HG03025 (cell line): ENCODE measurements around the gene CYSRT1.

Experiments
- ATAC-seq: cut with Tn5 transposase; IDR thresholded peaks from one replicate; pipeline ENCODE4 v1.9.1; 2021; ENCODE audit warnings: mild to moderate bottlenecking, moderate library complexity; ENCODE audit not compliant: unreplicated experiment, low FRiP score

CYSRT1 gene

DNA sequence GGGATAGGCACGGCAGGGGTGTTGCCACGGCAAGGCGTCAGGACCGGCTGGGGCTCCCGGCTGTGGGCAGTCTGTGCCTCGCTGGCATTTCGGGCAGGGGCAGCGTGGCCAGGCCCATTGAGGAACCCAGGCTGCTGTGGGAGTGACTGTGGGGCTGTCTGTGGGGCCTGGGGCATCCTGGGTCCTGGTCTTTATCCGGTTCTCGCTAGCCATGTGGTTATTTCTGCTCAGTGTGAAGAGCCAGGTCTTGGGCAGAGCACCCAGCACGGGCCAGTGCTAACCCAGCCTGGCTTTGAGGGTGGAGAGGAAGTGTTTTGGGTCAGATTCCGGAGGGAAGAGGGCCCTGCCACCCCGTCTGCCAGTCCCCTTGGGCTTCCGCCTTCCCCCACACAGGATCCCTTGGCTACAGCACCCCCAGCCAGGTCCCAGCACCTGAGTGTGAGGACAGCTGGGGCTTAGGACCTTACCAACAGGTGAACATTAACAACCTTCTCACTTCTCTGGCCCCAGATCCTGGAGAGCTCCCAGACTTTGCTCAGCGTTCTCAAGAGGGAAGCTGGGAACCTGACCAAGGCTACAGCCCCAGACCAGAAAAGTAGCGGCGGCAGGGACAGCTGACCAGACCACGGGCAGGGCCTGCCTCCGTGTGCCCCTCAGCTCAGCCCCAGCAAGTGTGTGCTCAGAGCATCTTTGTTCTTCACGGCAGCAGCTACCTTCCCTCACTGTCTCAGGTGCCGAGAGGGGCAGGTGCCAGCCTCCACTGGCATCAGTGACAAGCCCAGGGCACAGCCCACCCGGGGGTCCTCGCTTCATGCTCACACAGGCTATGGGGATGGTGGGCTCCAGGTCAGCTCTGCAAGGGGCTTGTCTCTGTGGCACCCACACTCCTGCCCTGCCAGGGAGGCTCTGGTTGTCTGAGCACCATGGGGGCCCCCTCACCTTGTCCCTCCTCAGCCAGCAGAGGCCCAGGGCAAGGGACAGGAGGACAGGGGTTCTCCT lies 35.4 kb upstream of the CYSRT1 start:
- ATAC-seq = no peak

DNA sequence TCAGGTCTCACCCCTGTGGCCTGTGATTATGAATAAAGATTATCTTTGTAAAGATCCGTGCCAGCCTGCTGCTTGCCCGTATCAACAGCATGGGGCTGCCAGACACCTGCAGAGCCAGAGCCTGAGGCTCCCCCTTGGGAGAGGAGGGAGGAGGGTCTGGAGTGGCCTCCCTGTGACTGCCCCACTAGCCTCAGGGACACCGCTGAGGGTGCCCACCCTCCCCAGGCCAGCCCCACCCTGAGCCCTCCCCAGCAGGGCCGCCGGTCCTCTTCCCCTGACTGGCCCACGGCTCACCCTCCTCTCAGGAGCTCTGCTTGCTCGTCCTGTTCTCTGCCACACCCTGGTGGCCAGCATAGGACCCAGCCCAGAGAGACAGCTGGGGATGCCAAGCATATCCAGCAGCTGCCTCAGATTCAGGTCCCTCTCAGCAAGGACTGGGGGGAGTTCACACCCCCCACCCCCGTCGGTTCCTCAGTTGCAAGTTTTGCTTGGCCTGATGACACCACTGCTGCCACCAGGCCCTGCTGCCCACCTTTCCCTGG lies 34.6 kb upstream of the CYSRT1 start:
- no peak for ATAC-seq

DNA sequence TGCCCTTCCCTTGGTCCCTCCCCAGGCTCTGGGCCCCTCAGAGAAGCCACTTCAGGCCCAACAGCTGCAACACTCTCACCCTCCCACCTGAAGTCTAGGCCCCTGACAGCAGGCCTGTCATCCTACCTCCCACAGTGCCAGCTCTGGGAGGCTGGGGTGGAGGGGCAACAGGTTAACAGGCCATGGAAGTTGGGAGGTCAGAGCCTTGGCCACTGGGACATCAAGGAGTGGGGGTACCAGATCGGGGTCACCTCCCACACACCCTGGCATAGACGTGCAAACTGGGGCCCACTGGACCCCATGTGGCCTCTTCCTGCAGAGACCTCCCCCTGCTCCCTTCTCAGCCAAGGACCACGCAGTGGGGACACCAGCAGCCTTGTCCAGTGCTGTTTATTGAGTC lies 33.7 kb upstream of the CYSRT1 start:
- ATAC-seq = no peak

DNA sequence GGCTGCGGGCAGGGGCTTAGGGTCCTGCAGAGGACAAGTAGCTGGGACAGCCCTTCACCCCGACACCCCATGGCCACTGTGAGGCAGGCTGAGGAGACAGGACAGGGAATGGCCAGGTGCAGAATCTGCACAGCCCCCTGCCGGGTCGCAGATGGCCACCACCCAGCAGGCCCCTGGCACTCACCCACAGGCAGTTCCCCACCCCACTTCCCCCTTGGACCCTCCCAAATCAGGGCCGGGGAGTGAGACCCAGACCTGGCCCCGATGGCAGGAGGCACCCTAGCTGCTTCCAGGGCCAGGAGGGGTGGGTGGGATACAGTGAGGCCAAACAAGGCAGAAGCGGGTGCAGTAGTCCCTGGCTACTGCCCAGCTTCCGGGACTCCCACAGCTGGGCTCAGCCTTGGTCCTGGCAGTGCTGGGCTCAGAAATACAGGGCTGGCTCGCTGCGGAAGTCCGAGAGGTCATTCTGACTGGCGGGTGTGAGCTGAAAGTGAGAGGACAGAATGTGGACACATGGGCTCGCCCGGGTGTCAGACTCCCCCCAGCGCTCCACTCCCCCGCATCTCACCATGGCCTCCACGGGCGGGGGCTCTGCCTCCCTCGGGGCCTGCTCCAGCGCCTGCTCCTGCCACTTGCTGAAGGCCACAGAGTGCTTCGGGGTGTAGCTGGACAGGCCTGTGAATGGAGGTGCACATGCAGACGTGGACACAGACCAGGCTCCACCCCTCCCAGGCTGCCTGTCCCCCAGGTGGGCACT lies 33.1 kb upstream of the CYSRT1 start:
- no peak for ATAC-seq

DNA sequence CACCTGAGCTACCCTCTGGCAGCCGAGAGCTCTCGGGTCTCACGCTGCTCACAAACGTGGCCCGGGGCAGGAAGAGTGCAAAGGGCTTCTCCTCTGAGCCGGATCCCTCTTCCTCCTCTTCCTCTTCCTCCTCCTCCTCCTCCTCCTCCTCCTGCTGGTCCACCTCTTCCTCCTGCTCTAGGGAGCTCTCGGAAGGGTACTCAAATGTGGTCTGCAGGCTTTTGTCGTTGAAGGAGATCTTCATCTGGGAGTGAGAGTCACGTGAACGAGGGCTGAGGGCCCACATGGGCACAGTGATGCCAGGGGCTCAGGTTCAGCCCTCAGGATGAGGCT lies 32.6 kb upstream of the CYSRT1 start:
- no peak for ATAC-seq

DNA sequence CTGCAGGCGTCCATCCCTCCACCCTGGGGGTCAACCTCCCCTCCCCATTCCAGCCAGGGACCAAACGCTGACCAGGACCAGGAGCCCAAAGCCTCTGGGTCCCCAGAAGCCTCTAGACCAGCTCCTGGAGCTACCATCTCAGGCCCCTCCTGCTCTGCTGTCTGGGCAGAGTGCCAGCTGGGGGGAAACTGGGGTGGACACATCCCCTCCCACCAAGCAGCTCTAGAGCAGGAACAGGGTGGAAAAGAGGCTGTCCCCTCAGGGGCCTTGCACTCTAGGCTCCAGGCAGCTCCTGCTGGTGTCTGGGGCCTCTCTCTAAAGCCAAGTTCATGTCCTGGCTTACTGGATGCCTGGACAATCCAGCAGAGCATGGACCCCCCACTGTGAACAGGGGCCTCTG lies 32.1 kb upstream of the CYSRT1 start:
- ATAC-seq = no peak

DNA sequence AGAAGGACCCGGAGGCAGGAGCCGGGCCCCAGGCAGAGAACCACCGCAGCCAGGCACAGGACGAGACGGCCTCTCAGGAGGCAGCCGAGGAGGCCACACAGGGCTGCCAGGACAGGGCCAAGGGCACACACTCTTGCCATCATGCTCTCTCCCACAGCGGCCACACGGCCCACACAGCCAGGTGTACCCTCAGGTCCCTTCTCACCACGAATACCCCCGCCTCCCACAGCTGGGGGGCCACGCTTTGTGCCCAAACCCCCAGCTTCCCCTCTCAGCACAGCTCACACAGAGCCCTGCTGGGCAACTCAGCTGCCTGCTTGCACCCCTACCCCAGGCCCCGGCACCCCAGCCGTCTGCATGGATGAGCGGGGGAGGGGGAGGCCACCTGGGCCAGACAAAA lies 31.2 kb upstream of the CYSRT1 start:
- no peak for ATAC-seq

DNA sequence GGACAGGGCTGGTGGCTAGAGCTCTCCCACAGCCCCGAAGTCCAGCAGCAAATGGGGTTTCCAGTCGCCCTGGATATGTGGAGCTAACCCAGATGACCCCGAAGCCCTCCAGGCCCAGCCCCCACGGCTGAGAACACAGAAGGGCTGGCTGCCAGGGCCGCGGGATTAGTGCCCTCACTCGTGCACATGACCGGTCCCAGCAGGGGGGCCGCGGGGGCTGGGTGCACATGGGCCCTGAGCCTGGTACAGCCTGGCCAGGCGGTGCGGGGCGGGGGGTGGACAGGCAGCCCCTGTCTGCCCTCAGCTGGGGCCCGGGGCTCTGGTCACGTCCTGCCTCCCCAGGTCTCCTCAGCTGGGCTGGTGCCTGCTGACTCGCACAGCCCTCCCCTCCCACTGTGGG lies 30.6 kb upstream of the CYSRT1 start:
- ATAC-seq = no peak

DNA sequence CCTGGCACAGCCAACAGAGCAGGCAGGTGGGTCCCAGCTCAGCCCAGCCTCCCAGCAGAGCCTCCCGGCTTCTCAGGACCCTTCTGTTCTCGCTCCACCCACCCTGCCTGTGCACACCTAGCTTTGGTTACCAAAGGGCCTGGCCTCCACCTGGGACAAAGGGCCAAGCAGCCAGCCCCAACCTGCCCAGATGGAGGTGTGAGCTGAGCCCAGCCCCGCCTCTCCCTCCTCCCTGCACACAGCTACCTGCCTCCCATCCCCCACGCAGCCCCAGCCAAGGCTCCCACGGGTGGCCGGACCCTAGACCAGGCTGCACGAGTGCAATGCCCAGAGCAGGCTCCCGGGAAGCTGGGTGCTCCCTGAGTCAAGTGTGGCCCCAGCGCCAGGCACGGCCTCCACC lies 30.1 kb upstream of the CYSRT1 start:
- ATAC-seq = no peak

DNA sequence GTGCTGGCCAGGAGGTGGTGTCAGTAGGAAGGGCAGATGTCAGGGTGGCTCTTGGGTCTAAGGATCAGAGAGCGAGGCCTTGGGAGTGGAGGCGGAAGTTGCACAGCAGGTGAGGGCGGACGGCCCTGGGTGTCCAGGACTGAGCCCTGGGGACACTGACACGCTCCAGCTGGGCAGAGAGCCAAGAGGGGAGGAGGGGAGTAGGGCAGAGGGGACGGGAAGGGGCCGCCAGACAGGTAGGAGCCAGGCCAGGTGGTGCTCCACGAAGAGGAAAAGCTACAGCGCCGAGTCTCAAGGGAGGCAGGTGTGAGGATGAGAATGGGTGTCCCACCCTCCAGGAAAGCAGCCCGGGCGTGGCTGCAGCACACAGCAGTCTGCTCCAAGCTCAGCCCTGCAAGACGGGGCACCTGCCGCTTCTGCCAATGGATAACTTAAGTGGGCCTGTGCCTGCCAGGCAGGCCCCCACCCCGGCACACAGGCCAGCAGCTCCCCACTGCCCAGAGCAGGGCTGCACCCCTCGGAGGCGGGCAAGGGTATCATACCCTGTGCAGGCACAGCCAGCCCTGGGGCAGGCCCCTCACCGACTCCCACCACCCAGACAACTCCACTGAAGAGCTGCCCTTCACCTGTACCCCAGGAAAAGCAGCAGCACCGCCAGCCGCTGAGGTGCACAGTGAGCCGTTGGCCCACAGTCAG lies 29.3 kb upstream of the CYSRT1 start:
- no peak for ATAC-seq

DNA sequence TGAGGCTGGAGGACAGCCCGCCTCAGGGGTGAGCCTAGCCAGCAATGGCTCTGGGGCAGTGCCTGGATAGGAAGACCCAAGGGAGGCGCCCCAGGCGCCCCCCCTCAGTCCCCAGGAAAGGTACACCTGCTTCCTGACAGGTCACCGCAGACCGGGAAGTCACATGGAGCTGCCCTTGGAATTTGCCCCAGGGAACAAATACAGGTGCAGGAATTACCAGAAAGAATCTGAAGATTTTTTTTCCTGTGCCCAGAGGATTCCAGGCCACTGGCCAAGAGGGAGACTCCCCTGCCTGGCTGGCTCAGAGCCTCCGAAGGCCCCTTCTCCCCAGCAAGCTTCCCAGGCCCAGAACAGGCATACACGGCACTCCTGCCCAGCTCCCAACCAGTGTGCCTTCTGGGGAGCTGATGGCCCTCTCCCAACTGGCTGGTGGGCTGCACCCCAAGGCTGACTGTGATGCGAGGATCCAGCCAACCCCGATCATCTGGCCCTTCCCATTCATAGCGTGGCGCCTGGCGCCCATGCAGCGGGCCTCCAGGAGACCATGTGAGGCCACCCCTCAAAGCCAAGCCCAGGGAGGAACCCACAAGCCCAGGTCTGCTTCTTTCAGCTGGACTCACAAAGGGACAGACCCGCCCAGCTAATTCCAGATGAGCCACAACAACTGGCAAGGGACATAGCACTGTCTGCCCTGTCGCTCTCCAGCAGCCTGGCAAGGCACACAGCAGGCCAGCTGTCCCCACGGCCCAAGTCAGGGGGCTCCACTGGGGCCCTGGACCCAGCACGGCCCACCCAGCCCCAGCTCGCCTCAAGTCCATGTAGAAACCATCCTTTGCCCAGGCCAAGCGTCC lies 26.7 kb upstream of the CYSRT1 start:
- no peak for ATAC-seq

DNA sequence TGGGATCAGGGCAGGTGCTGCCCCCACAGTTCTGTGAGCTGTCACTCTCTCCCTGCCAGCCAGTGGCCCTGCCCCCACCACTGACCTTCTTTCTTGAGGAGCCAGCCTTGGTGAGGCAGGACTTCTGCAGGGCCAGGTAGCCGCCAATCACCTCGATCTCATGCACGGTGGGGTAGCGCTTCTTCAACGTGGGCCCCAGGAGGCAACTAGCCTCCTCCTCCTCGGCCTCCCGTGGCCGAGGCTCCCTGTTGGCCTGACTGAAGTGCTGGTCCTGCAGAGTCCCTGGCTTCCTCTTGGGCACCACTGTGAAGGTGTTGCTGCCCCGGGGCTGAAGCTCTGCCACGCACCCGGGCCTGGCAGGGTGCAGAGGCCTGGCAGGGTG lies 26.1 kb upstream of the CYSRT1 start:
- ATAC-seq = no peak

DNA sequence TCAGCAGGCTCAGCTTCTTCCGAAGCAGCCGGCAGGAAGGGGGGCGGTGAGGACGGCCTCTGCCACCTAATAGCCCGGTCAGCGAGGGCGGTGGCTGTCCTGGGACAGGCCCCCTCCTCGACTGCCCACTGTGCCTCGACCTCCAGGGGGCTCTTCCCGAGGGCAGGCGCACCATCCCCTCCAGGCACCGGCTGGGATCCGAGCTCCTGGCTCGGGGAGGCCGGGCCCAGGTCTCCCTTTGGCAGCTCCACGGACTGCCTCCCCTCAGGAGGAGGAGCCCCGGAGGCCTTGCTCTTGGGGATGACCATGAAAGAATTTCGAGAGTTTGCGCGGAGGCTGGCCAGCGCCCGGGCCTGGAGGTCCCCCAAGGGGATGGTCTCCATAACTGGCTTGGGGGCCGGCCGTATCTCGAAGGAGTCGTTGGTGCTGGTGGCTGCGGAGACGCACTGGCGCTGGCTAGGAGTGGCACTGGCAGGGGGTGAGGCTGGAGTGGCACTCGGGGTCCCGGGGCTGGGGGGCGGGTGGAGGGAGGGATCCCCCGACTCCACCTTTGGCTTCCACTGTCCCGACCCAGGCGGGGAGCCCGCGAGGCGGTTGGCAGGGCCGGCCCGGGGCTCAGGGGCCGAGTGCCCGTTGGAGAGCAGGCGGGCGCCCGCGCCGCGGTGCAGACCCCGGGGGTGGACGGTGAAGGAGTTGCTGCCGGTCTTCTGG lies 25.4 kb upstream of the CYSRT1 start:
- ATAC-seq = no peak

DNA sequence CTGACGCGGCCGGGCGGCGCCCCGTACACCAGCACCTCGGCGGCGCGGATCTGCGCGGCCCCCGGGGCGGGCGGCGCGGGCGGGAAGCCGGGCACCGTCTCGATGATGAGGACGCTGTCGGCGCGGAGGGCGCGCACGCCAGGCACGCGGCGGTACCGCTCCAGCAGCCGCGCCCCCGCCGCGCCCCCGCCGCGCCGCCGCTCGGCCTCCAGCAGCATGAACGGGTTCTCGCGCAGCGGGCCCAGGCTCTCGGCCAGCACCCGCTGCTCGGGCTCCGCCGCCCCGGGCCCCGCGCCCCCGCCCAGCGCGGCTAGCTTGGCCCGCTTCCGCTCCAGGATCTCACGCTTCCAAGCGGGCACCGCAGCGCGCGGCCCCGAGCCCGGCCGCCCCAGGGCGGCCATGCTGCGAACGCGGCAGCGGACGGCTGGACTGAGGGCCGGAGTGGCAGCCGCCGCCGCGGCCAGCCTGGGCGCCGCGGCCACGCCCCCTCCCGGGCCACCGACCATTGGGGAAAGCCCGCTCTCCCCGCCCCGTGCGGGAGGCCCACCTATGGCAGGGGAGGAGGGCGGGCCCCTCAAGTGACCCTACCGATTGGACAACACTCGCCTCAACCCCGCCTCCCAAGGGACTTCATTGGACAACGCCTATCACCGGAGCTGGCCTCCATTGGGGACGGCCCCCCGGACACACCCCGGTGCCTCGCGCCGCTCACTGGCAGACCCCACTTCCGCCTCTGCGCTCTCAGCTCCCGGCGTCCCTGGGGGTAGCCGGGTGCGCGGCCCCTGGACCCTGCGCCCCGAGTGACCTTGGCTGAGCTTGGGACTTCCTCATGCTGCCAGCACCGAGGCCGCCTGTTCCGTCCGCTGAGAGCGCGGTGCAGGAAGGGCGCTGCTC lies 24.4 kb upstream of the CYSRT1 start, which contains the start of gene TPRN:
Gene TPRN (minus strand): TSS at position 431 of the 894 bp plus-strand sequence. CDS start 30 bp downstream, at position 401.
- peak; percentile 73 for ATAC-seq

DNA sequence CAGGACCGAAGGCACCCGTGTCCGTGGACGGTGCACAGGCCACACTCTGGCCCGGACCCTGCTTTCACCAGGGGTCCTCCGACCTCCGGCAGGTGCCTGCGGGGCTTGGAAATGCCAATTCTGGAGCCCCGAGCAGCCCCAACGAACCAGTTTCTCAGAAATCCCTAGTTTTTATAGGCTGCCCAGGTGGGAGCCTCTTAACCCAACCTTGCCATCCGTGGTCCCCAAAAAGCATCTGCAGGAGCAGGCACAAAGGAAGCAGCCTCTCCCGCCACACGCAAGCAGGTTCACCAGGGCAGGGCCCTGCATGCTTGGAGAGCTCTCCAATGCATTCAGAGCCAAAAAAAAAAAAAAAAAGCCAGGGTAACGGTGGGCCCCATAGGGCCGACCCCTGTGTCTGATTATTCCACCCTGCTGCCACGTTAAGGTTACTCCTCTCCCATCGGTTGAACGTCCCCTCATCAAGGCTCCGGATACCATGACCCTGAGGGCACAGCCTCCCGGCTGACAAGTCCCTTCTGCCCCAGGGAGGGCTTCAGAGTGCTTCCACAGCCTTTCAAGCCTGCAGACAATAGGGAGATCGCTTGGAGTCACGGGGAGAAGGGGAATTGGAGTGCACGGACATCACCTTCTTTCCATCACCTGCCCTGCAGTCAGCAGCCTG lies 23.6 kb upstream of the CYSRT1 start:
- ATAC-seq = no peak

DNA sequence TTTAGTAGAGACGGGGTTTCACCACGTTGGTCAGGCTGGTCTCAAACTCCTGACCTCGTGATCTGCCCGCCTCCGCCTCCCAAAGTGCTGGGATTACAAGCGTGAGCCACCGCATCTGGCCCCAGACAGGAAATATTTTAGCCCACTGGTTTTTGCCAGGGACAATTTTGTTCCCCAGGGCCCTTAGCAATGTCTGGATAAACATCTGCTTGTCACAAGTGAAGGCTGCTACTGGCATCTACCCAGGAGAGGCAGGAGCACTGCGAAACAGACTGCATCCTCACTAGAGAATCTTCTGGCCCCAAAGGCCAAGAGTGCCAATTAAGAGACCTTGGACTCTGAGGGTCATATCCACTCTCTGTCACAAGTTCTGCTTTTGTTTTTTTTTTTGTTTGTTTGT lies 22.0 kb upstream of the CYSRT1 start:
- no peak for ATAC-seq

DNA sequence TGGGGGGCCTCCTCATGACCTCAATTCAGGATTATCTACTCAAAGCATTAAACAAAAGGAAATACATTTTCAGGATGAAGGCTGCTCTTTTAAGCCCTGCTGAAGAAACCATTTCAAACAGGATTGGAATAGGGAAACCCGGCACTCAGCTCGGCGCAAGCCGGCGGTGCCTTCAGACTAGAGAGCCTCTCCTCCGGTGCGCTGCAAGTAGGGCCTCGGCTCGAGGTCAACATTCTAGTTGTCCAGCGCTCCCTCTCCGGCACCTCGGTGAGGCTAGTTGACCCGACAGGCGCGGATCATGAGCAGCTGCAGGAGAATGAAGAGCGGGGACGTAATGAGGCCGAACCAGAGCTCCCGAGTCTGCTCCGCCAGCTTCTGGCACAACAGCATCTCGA lies 20.2 kb upstream of the CYSRT1 start:
- ATAC-seq = no peak
